WTC11 (cell line): ENCODE results near the gene ABTB2.

Source experiments
- ATF3 ChIP-seq: sonication (generic); formaldehyde crosslinking; conservative IDR thresholded peaks from 2 replicates; pipeline ENCODE4 v1.8.1; 2022; ENCODE audit warnings: mild to moderate bottlenecking, missing genetic modification reagents
- NR1H2 ChIP-seq: sonication (generic); formaldehyde crosslinking; IDR thresholded peaks from 2 replicates; pipeline ENCODE4 v1.9.0; 2021; ENCODE audit warnings: mild to moderate bottlenecking, moderate library complexity, missing genetic modification reagents
- NR3C1 ChIP-seq: sonication (generic); formaldehyde crosslinking; conservative IDR thresholded peaks from 2 replicates; pipeline ENCODE4 v1.8.1; 2023; ENCODE audit warnings: low read depth, mild to moderate bottlenecking, missing genetic modification reagents
- TF ChIP-seq, protein P1 (sequence below): sonication (generic); formaldehyde crosslinking; IDR thresholded peaks from 2 replicates; pipeline ENCODE4 v1.8.0; 2023; ENCODE audit warnings: missing genetic modification reagents, mild to moderate bottlenecking, borderline replicate concordance
- TF ChIP-seq, protein P2 (sequence below): fragments of 200-600 bp; IDR thresholded peaks from 2 replicates; pipeline ENCODE4 v1.8.0; 2022; ENCODE audit warnings: antibody characterized with exemption

GRCh38 chr11:34149274-34149673, 208.5 kb downstream of the ABTB2 start:
- TF ChIP-seq ATF3 (CRISPR knock-in tag) (no peak), NR3C1 (CRISPR knock-in tag) (no peak), NR1H2 (CRISPR knock-in tag) (no peak)
- TF ChIP-seq, protein P1, sequence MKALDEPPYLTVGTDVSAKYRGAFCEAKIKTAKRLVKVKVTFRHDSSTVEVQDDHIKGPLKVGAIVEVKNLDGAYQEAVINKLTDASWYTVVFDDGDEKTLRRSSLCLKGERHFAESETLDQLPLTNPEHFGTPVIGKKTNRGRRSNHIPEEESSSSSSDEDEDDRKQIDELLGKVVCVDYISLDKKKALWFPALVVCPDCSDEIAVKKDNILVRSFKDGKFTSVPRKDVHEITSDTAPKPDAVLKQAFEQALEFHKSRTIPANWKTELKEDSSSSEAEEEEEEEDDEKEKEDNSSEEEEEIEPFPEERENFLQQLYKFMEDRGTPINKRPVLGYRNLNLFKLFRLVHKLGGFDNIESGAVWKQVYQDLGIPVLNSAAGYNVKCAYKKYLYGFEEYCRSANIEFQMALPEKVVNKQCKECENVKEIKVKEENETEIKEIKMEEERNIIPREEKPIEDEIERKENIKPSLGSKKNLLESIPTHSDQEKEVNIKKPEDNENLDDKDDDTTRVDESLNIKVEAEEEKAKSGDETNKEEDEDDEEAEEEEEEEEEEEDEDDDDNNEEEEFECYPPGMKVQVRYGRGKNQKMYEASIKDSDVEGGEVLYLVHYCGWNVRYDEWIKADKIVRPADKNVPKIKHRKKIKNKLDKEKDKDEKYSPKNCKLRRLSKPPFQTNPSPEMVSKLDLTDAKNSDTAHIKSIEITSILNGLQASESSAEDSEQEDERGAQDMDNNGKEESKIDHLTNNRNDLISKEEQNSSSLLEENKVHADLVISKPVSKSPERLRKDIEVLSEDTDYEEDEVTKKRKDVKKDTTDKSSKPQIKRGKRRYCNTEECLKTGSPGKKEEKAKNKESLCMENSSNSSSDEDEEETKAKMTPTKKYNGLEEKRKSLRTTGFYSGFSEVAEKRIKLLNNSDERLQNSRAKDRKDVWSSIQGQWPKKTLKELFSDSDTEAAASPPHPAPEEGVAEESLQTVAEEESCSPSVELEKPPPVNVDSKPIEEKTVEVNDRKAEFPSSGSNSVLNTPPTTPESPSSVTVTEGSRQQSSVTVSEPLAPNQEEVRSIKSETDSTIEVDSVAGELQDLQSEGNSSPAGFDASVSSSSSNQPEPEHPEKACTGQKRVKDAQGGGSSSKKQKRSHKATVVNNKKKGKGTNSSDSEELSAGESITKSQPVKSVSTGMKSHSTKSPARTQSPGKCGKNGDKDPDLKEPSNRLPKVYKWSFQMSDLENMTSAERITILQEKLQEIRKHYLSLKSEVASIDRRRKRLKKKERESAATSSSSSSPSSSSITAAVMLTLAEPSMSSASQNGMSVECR = no peak
- TF ChIP-seq, protein P2, sequence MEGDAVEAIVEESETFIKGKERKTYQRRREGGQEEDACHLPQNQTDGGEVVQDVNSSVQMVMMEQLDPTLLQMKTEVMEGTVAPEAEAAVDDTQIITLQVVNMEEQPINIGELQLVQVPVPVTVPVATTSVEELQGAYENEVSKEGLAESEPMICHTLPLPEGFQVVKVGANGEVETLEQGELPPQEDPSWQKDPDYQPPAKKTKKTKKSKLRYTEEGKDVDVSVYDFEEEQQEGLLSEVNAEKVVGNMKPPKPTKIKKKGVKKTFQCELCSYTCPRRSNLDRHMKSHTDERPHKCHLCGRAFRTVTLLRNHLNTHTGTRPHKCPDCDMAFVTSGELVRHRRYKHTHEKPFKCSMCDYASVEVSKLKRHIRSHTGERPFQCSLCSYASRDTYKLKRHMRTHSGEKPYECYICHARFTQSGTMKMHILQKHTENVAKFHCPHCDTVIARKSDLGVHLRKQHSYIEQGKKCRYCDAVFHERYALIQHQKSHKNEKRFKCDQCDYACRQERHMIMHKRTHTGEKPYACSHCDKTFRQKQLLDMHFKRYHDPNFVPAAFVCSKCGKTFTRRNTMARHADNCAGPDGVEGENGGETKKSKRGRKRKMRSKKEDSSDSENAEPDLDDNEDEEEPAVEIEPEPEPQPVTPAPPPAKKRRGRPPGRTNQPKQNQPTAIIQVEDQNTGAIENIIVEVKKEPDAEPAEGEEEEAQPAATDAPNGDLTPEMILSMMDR = no peak
